ENCODE data around the gene UBE2G2. TPM values are rescaled to one million over a fixed set of nuclear protein-coding genes. Genes with fewer than 3 reads are reported as not detected.

The UBE2G2 gene
- total RNA-seq, 1 experiment from 2014 or later = 212 TPM

GRCh38 chr21:44737706-44738354 lies 63.8 kb downstream of the UBE2G2 start:
- DNase-seq (ENCODE audit: low spot score) = no peak
- Histone ChIP-seq H3K9me3 (ENCODE audit: low read depth, low read length, poor library complexity, severe bottlenecking) (peaks cover 15% of the 10 kb centered on the region), H3K27me3 (replicated peaks; ENCODE audit: insufficient read depth, low read depth, low read length, poor library complexity) (no peaks in the 10 kb centered on the region), H3K4me3 (ENCODE audit: low read depth, low read length, poor library complexity, severe bottlenecking) (no peak overlapping the region), H3K36me3 (ENCODE audit: insufficient read depth, low read length, poor library complexity, severe bottlenecking) (no peaks in the 10 kb centered on the region), H3K27ac (ENCODE audit: low read depth, low read length, poor library complexity, severe bottlenecking) (no peak overlapping the region), H3K4me1 (ENCODE audit: insufficient read depth, low read length, poor library complexity, severe bottlenecking) (peaks cover 8% of the 10 kb centered on the region)
- CTCF ChIA-PET = no interaction called here
- intact Hi-C loops (cut with micrococcal nuclease; ENCODE audit: unreplicated experiment) = no loop called here
- TF ChIP-seq EZH2 (IDR thresholded peaks at IDR 0.05; ENCODE audit: borderline replicate concordance, low read depth, low read length, poor library complexity, severe bottlenecking) (no peak), CTCF (conservative IDR thresholded peaks at IDR 0.05; ENCODE audit: low read depth, low read length) (no peak)
- no TSS peak for BruUV-seq (replicated peaks)
- POLR2A ChIA-PET (ENCODE audit: low non-redundant PET) = no interaction called here

DNA sequence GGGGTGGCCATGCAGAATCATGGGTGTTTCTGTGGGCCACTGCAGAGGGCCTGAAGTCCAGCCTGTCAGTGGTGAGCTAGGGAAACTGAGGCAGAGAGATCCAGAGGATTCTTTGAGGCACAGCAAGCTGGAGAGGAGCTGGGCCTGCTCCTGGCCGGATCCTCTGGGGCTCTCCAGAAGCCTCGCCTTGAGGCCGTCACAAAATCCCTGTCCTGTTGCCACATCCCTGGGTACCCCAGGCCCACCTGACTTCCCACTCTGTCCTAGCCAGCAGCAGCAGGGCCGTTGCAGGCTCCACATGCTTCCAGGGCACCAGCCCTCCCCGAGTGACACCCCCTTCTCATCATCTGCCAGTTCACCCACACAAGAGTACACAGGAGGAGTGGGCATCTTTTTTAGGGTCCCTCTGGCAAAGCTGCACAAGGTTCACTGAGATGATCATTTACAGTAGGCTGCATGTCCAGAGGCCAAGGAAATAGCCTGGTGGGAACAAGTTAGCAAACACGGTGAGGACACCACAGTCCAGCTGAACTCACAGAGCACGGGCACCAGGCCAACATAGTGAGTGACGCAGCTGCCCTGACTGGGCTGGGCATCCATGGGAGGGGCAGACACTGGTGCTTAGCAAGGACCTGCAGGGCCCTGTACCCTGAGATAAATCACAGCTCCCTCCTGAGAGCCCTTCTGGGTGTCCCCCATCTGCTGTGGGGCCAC lies 65.2 kb downstream of the UBE2G2 start:
- TF ChIP-seq EZH2 (IDR thresholded peaks at IDR 0.05; ENCODE audit: borderline replicate concordance, low read depth, low read length, poor library complexity, severe bottlenecking) = no peak
- no peak for TF ChIP-seq CTCF (conservative IDR thresholded peaks at IDR 0.05; ENCODE audit: low read depth, low read length)
- intact Hi-C loops (cut with micrococcal nuclease; ENCODE audit: unreplicated experiment) = no loop called here
- ChIA-PET POLR2A (ENCODE audit: low non-redundant PET) (no interaction called here), CTCF (no interaction called here)
- no peak for DNase-seq (ENCODE audit: low spot score)
- H3K9me3 ChIP-seq (ENCODE audit: low read depth, low read length, poor library complexity, severe bottlenecking) = peaks cover 15% of the 10 kb centered on the region
- no peak overlapping the region for H3K4me3 ChIP-seq (ENCODE audit: low read depth, low read length, poor library complexity, severe bottlenecking)
- no TSS peak for BruUV-seq (replicated peaks)
- no peaks in the 10 kb centered on the region for H3K36me3 ChIP-seq (ENCODE audit: insufficient read depth, low read length, poor library complexity, severe bottlenecking)
- no peak overlapping the region for H3K27ac ChIP-seq (ENCODE audit: low read depth, low read length, poor library complexity, severe bottlenecking)
- no peaks in the 10 kb centered on the region for H3K27me3 ChIP-seq (replicated peaks; ENCODE audit: insufficient read depth, low read depth, low read length, poor library complexity)
- no peaks in the 10 kb centered on the region for H3K4me1 ChIP-seq (ENCODE audit: insufficient read depth, low read length, poor library complexity, severe bottlenecking)

GRCh38 chr21:44735821-44736220 lies 65.8 kb downstream of the UBE2G2 start:
- intact Hi-C loops (cut with micrococcal nuclease; ENCODE audit: unreplicated experiment) = no loop called here
- Histone ChIP-seq H3K4me3 (ENCODE audit: low read depth, low read length, poor library complexity, severe bottlenecking) (no peak overlapping the region), H3K27me3 (replicated peaks; ENCODE audit: insufficient read depth, low read depth, low read length, poor library complexity) (no peaks in the 10 kb centered on the region), H3K27ac (ENCODE audit: low read depth, low read length, poor library complexity, severe bottlenecking) (no peak overlapping the region), H3K36me3 (ENCODE audit: insufficient read depth, low read length, poor library complexity, severe bottlenecking) (no peaks in the 10 kb centered on the region), H3K9me3 (ENCODE audit: low read depth, low read length, poor library complexity, severe bottlenecking) (peaks cover 15% of the 10 kb centered on the region), H3K4me1 (ENCODE audit: insufficient read depth, low read length, poor library complexity, severe bottlenecking) (no peaks in the 10 kb centered on the region)
- BruUV-seq (replicated peaks) = no TSS peak
- ChIA-PET POLR2A (ENCODE audit: low non-redundant PET) (no interaction called here), CTCF (no interaction called here)
- no peak for TF ChIP-seq EZH2 (IDR thresholded peaks at IDR 0.05; ENCODE audit: borderline replicate concordance, low read depth, low read length, poor library complexity, severe bottlenecking)
- no peak for TF ChIP-seq CTCF (conservative IDR thresholded peaks at IDR 0.05; ENCODE audit: low read depth, low read length)
- DNase-seq (ENCODE audit: low spot score) = no peak

Data from A673 (cell line).